ENCODE measurements around the gene RAC3. TPM values are rescaled to one million over a fixed set of nuclear protein-coding genes. Genes with fewer than 3 reads are reported as not detected.

RAC3 gene
- total and polyA plus RNA-seq, 10 donors: 0.60 to 3.4 (median 1.1) TPM; not detected in 2

DNA sequence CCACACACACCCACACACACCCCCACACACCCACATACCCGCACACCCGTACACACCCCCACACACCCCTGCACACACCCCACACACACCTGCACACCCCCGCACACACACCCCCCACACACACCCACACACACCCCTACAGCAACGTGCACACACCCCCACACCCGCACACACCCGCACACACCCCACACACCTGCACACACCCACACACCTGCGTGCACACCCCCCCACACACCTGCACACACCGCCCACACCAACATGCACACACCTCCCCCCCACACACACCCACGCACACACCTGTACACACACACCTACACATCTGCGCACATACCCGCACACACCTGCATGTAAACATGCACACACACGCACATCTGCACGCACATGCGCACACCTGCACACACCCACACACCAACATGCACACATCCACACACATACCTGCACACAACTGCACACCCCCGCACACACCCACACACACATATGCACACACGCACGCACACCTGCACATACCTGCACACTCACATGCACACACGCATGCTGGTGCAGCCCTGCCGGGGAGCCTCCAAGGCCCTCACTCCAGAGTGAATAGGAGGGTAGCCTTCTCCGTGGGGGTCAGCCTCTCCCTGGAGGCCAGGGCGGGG, 46.6 kb upstream of the RAC3 start:
- Histone ChIP-seq H3K9me3 (no peaks in the 10 kb centered on the region), H3K4me1 (peaks cover 0 to 31% (median 9%) of the 10 kb centered on the region in 6 donors), H3K36me3 (peaks cover 0 to 100% (median 28%) of the 10 kb centered on the region in 6 donors), H3K27ac (no peak overlapping the region), H3K4me3 (no peak overlapping the region), H3K27me3 (replicated peaks in 1 of 7) (no peaks in the 10 kb centered on the region)
- no peak for TF ChIP-seq POLR2AphosphoS5 (IDR thresholded peaks at IDR 0.05)
- TF ChIP-seq, protein P1, sequence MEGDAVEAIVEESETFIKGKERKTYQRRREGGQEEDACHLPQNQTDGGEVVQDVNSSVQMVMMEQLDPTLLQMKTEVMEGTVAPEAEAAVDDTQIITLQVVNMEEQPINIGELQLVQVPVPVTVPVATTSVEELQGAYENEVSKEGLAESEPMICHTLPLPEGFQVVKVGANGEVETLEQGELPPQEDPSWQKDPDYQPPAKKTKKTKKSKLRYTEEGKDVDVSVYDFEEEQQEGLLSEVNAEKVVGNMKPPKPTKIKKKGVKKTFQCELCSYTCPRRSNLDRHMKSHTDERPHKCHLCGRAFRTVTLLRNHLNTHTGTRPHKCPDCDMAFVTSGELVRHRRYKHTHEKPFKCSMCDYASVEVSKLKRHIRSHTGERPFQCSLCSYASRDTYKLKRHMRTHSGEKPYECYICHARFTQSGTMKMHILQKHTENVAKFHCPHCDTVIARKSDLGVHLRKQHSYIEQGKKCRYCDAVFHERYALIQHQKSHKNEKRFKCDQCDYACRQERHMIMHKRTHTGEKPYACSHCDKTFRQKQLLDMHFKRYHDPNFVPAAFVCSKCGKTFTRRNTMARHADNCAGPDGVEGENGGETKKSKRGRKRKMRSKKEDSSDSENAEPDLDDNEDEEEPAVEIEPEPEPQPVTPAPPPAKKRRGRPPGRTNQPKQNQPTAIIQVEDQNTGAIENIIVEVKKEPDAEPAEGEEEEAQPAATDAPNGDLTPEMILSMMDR (IDR thresholded peaks at IDR 0.05 in 8 of 11, conservative IDR thresholded peaks at IDR 0.05 in 3 of 11): no peak
- DNase-seq: no peak
- WGBS, 5 donors: 89 to 98% (median 93%) methylated on average over 19 to 21 of the region's 21 CpGs
- intact Hi-C loops (cut with DNase I; ENCODE audit: low total_unique reads): no loop called here

DNA sequence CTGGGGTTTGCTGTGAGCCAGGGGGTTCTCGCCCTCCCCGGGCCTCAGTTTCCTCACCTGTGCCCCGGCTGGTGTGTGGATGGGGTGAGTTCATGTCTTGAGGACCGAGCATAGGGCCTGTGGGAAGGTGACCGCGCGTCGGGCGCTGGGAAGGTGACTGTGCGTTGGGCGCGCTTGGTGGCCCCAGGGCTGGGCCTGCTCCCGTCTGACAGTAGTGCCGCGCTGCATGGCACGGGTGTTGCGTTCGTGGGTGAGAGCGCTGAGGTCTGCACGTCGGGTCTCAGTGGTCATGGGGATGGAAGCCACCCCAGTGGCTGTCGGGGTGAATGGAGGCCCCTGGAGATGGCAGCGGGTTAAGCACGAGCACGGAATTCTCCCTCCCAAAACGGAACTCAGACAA, 44.9 kb upstream of the RAC3 start:
- H3K4me1 ChIP-seq: peaks cover 0 to 18% (median 3%) of the 10 kb centered on the region in 6 donors
- peaks cover 0 to 97% (median 27%) of the 10 kb centered on the region in 6 donors for H3K36me3 ChIP-seq
- H3K9me3 ChIP-seq: no peaks in the 10 kb centered on the region
- no peak for DNase-seq
- no peak overlapping the region for H3K4me3 ChIP-seq
- 94 to 98% (median 96%) methylated on average over 17 to 26 of the region's 26 CpGs for WGBS, 5 donors
- no peaks in the 10 kb centered on the region for H3K27me3 ChIP-seq (replicated peaks in 1 of 7)
- intact Hi-C loops (cut with DNase I; ENCODE audit: low total_unique reads): no loop called here
- TF ChIP-seq, protein P1 (IDR thresholded peaks at IDR 0.05 in 8 of 11, conservative IDR thresholded peaks at IDR 0.05 in 3 of 11): no peak
- TF ChIP-seq POLR2A (IDR thresholded peaks at IDR 0.05): no peak
- no peak for TF ChIP-seq POLR2AphosphoS5 (IDR thresholded peaks at IDR 0.05)
- no peak overlapping the region for H3K27ac ChIP-seq

DNA sequence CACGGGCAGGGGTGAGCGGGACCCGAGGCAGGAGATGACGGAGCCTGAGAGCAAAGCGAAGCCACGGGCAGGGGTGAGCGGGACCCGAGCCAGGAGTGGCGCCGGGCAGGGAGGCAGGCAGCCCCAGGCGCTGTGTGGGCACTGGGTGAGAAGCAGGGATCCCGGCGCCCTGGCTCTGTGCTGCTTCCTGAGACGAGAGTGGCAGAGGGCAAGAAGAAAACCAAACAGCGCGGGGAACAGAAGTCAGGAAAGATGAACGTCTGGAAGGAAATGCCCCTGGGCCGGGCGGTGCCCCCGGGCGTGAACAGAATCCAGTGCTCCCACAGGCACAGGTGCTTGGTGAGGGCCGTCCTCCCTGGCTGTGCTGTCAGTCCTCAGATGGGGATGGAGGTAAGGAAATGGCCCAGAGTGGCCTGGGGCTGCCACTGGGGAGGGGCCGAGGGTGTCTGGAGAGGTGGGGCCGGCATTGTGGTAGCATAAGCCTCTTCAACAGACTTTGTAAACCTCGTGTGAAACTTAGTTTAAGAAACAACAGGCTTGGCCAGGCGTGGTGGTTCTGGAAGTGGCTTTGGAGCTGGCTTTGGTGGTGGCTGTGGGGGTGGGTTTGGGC, 44.2 kb upstream of the RAC3 start:
- Histone ChIP-seq H3K4me1 (peaks cover 0 to 22% (median 4%) of the 10 kb centered on the region in 6 donors), H3K9me3 (no peaks in the 10 kb centered on the region), H3K36me3 (peaks cover 0 to 91% (median 27%) of the 10 kb centered on the region in 6 donors), H3K27ac (no peak overlapping the region), H3K4me3 (no peak overlapping the region), H3K27me3 (replicated peaks in 1 of 7) (no peaks in the 10 kb centered on the region)
- no peak for DNase-seq
- intact Hi-C loops (cut with DNase I; ENCODE audit: low total_unique reads): no loop called here
- 87 to 90% (median 88%) methylated on average over 24 to 26 of the region's 26 CpGs for WGBS, 5 donors
- TF ChIP-seq POLR2AphosphoS5 (IDR thresholded peaks at IDR 0.05) (peak in 1 of 3 donors; percentile 16), POLR2A (IDR thresholded peaks at IDR 0.05) (no peak)

DNA sequence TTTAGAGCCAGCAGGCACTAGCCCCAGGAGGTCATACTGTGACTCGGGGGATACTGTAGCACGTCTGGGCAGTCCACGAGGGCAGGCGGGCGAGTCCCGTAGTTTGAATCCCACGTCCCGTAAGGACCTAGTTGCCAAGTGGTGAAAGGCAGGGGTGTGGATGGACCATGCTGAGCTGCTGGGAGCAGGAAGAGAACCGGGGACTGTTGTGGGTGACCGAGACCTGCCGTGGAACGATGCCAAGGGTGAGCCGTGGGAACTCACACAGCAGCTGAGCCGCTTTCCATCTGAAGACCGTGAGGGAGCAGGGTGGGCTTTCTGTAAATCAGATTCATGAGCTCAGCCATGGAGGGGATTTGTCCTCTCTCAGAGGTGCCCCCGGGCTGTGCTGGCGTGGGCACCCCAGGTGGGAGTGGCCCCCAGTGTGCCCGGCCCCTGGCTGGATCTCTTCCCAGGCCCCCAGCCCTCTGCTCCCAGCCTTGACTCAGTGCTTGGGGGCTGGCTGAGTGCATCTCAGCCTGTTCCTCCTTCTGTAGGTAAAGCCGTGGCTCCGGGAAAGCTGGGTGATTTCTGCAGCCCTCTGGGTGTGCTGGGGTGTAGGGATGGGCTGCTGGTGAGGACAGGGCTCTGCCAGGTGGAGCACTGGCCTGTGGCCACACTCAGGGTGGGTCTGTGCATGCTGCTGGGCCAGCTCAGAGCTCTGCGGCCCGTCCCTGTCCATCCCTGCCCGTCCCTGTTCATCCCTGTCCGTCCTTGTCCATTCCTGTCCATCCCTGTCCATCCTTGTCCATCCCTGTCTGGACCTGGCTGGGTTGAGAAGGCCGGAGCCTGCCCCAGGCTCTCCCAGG, 40.4 kb upstream of the RAC3 start:
- H3K9me3 ChIP-seq: no peaks in the 10 kb centered on the region
- H3K36me3 ChIP-seq: peaks cover 0 to 80% (median 12%) of the 10 kb centered on the region in 6 donors
- H3K27ac ChIP-seq: no peak overlapping the region
- DNase-seq: no peak
- no peaks in the 10 kb centered on the region for H3K27me3 ChIP-seq (replicated peaks in 1 of 7)
- intact Hi-C loops (cut with DNase I; ENCODE audit: low total_unique reads): loop anchor here (2.0 kb wide), 1 partner anchor 44 kb away; the partner anchor contains the start of gene MYADML2
- TF ChIP-seq POLR2AphosphoS5 (IDR thresholded peaks at IDR 0.05) (no peak), POLR2A (IDR thresholded peaks at IDR 0.05) (no peak)
- TF ChIP-seq, protein P1 (IDR thresholded peaks at IDR 0.05 in 8 of 11, conservative IDR thresholded peaks at IDR 0.05 in 3 of 11): no peak
- 91 to 96% (median 92%) methylated on average over 22 to 25 of the region's 25 CpGs for WGBS, 5 donors
- no peak overlapping the region for H3K4me3 ChIP-seq
- peaks cover 0 to 16% (median 6%) of the 10 kb centered on the region in 6 donors for H3K4me1 ChIP-seq
